Measurements from ENCODE around the gene CMPK1. TPM values are rescaled to one million over a fixed set of nuclear protein-coding genes. Genes with fewer than 3 reads are reported as not detected.

CMPK1 gene
- total RNA-seq, 1 donor from 2014 or later = 127 TPM

DNA sequence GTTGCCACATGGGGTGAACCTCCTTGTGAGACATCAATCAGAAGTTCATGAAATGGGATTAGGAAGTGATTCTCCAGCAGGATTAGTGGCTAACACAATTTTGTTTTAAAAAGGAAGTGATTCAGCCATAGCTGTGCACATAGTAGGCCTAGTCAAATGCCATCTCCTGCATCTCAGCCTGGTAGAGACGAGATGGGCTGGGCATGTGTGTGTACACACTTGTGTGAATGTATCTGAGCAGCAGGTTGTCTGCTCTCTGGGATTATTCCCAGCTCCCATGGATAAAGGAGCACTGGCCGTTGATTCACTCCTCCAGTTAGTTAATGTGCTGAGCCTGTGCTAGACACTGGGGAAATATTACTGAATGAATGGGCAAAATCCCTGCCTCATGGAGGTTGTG is 84.5 kb downstream of the CMPK1 start:
- Histone ChIP-seq H3K36me3 (no peaks in the 10 kb centered on the region), H3K4me1 (no peaks in the 10 kb centered on the region), H3K27me3 (peaks cover 30% of the 10 kb centered on the region), H3K27ac (no peak overlapping the region), H3K4me3 (no peak overlapping the region), H3K9me3 (no peaks in the 10 kb centered on the region)
- TF ChIP-seq, protein P1, sequence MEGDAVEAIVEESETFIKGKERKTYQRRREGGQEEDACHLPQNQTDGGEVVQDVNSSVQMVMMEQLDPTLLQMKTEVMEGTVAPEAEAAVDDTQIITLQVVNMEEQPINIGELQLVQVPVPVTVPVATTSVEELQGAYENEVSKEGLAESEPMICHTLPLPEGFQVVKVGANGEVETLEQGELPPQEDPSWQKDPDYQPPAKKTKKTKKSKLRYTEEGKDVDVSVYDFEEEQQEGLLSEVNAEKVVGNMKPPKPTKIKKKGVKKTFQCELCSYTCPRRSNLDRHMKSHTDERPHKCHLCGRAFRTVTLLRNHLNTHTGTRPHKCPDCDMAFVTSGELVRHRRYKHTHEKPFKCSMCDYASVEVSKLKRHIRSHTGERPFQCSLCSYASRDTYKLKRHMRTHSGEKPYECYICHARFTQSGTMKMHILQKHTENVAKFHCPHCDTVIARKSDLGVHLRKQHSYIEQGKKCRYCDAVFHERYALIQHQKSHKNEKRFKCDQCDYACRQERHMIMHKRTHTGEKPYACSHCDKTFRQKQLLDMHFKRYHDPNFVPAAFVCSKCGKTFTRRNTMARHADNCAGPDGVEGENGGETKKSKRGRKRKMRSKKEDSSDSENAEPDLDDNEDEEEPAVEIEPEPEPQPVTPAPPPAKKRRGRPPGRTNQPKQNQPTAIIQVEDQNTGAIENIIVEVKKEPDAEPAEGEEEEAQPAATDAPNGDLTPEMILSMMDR (IDR thresholded peaks at IDR 0.05) = no peak
- no peak for ATAC-seq
- intact Hi-C loops (cut with DNase I) = no loop called here
- DNase-seq = no peak

DNA sequence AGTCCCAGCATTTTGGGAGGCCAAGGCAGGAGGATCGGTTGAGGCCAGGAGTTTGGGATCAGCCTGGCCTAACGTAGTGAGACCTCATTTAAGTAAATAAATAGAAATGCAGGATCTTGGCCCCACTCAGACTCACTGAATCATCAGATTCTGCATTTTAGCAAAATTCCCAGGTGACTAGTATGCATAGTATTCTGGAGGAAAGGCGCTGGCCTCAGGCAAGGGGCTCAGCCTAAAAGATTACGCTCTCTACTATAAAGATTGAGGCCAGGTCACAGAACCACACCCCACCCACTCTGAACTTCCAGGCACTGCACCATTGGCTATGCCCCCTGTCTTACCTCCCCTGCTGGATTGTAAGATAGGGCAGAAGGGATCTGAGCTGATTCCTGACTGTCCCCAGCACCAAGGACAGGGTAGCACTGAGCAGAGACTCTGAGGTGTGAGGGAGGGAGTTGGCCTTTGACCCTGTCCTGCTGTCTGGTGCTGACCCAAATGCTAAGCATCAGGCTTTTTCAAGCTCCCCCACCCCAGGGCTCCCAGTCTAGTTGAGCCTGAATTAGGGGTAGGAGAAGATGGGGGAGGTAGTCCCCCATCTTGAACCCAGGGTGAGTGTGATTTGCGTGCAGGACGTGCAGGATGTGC is 85.2 kb downstream of the CMPK1 start:
- H3K9me3 ChIP-seq = no peaks in the 10 kb centered on the region
- intact Hi-C loops (cut with DNase I) = no loop called here
- peaks cover 30% of the 10 kb centered on the region for H3K27me3 ChIP-seq
- DNase-seq (no peak), ATAC-seq (no peak)
- no peak overlapping the region for H3K27ac ChIP-seq
- TF ChIP-seq, protein P1 (IDR thresholded peaks at IDR 0.05) = no peak
- H3K4me3 ChIP-seq = no peak overlapping the region
- no peaks in the 10 kb centered on the region for H3K4me1 ChIP-seq
- no peaks in the 10 kb centered on the region for H3K36me3 ChIP-seq

DNA sequence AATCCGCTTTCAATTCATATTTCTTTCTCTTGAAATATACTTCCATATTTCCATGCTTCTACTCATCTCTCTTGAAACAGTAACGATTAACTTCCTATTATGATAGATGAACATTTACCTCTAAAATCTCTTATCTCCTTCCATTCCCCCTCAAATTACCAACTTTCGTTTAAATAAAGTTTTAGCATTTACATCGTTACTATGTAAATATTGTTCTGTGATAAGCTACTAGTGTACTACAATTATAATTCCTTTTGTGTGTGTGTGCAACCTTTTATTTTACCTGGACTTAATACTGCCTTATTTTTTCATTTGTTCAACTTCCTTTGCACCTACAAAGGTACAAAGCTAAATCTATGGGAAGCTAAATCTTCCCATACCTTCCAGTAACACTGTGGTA is 87.0 kb downstream of the CMPK1 start:
- no peak overlapping the region for H3K27ac ChIP-seq
- no peak for DNase-seq
- peaks cover 24% of the 10 kb centered on the region for H3K27me3 ChIP-seq
- H3K36me3 ChIP-seq = no peaks in the 10 kb centered on the region
- no peak for ATAC-seq
- TF ChIP-seq, protein P1 (IDR thresholded peaks at IDR 0.05) = no peak
- no peaks in the 10 kb centered on the region for H3K9me3 ChIP-seq
- H3K4me1 ChIP-seq = no peaks in the 10 kb centered on the region
- intact Hi-C loops (cut with DNase I) = no loop called here
- H3K4me3 ChIP-seq = no peak overlapping the region

DNA sequence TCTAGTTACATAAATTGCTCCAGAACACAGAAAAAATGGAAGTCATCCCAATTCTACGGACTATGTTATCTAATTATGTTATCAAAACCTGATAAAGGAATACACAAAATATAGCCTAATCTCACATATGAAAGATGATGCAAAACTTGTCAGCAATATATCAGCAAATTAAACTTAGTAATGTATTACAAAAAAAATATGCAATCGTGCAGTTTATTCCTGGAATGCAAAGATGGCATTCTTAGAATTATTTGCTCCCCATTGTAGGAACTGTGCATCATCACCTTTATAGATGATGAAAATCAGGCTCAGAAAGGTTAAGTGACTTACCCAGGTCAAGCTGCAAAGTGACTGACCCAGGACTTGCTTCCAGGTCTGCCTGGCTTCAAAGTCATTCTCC is 90.3 kb downstream of the CMPK1 start:
- H3K4me1 ChIP-seq = no peaks in the 10 kb centered on the region
- no peaks in the 10 kb centered on the region for H3K9me3 ChIP-seq
- TF ChIP-seq, protein P1 (IDR thresholded peaks at IDR 0.05) = no peak
- H3K27ac ChIP-seq = no peak overlapping the region
- peaks cover 3% of the 10 kb centered on the region for H3K27me3 ChIP-seq
- DNase-seq (no peak), ATAC-seq (no peak)
- no peaks in the 10 kb centered on the region for H3K36me3 ChIP-seq
- intact Hi-C loops (cut with DNase I) = no loop called here
- no peak overlapping the region for H3K4me3 ChIP-seq

DNA sequence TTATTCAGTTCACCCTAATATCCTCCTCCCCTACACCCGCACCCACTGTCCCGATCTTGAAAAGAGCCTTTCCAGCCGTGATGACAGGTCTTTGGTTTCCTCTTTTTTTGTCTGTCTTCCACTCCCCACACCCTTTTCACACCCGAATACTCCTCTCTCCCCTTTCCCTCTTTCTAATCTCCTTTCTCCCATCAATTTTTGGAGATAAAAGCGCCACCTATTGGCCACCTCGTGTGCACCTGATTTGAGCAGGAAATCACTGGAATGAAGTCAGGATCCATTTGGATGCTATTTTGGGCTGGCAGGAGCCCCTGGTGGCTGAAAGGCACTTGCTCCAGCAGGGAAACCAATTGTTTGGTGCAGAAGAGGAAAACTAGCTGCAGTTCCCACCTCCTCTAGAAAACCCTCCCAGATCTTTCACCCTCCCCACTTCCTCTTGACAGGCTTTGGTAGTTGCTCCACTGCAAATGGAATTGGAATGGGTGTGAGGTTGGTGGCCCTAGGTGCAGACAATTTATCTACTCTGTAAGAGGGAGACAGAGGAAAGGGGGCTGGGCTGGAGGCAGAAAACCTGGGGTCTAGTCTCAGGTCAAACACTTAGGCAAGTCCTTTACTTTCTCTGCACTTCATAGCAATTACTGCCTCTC is 90.9 kb downstream of the CMPK1 start:
- Histone ChIP-seq H3K4me1 (no peaks in the 10 kb centered on the region), H3K27me3 (peaks cover 3% of the 10 kb centered on the region), H3K9me3 (no peaks in the 10 kb centered on the region), H3K27ac (no peak overlapping the region), H3K4me3 (no peak overlapping the region), H3K36me3 (no peaks in the 10 kb centered on the region)
- intact Hi-C loops (cut with DNase I) = no loop called here
- ATAC-seq = peak; percentile 65
- TF ChIP-seq, protein P1 (IDR thresholded peaks at IDR 0.05) = peak; percentile 67
- no peak for DNase-seq

Other genes with a start within 250 kb of the CMPK1 start
- gene CYP4A22, start 196.3 kb upstream of the CMPK1 start, total RNA-seq = not detected
- gene PDZK1IP1, start 143.8 kb upstream of the CMPK1 start, total RNA-seq = 41.2 TPM
- 18.3 TPM for gene TAL1, start 101.6 kb upstream of the CMPK1 start, total RNA-seq
- gene STIL, start 19.6 kb upstream of the CMPK1 start, total RNA-seq = 1.7 TPM
- not detected for gene FOXE3, start 82.5 kb downstream of the CMPK1 start, total RNA-seq
- gene FOXD2, start 104.3 kb downstream of the CMPK1 start, total RNA-seq = 0.35 TPM

Measured in upper lobe of right lung (tissue), 1 donor.